RWPE2 (cell line): ENCODE measurements around the gene IL23A.

ENCODE experiments used
- ATAC-seq: fragments of 200-7000 bp; cut with Tn5 transposase; 3 replicates; pipeline ENCODE4 v1.9.1; 2021; ENCODE audit warnings: low read depth
- DNase-seq: peaks from one replicate; pipeline ENCODE4 v3.0.0-alpha.2; 2020; ENCODE audit warnings: low spot score
- H3K27ac ChIP-seq: fragments of 450-650 bp; 2 replicates; pipeline ENCODE4 v1.5.1; 2017; ENCODE audit warnings: mild to moderate bottlenecking; ENCODE audit not compliant: poor library complexity, severe bottlenecking
- H3K27me3 ChIP-seq: fragments of 250-450 bp; sonication (Bioruptor Pico); 2 replicates; pipeline ENCODE4 v1.5.1; 2021; ENCODE audit warnings: mild to moderate bottlenecking, moderate library complexity; ENCODE audit not compliant: insufficient read depth, poor library complexity, severe bottlenecking
- H3K36me3 ChIP-seq: fragments of 250-450 bp; sonication (Bioruptor Pico); 2 replicates; pipeline ENCODE4 v1.5.1; 2020; ENCODE audit warnings: low read depth, mild to moderate bottlenecking, moderate library complexity
- H3K4me1 ChIP-seq: fragments of 250-450 bp; sonication (Bioruptor Pico); 2 replicates; pipeline ENCODE4 v1.5.1; 2021; ENCODE audit warnings: mild to moderate bottlenecking, moderate library complexity; ENCODE audit not compliant: insufficient read depth, poor library complexity, severe bottlenecking
- H3K4me3 ChIP-seq: fragments of 250-450 bp; sonication (Bioruptor Pico); 2 replicates; pipeline ENCODE4 v1.5.1; 2021; ENCODE audit warnings: mild to moderate bottlenecking, moderate library complexity; ENCODE audit not compliant: severe bottlenecking
- H3K9me3 ChIP-seq: fragments of 250-450 bp; sonication (Bioruptor Pico); 2 replicates; pipeline ENCODE4 v1.5.1; 2021; ENCODE audit warnings: mild to moderate bottlenecking, moderate library complexity; ENCODE audit not compliant: severe bottlenecking
- TF ChIP-seq, protein P1 (sequence below): fragments of 450-650 bp; IDR thresholded peaks from one replicate; pipeline ENCODE4 v1.5.1; 2017; ENCODE audit warnings: mild to moderate bottlenecking, moderate library complexity; ENCODE audit not compliant: poor library complexity, severe bottlenecking

IL23A gene

DNA sequence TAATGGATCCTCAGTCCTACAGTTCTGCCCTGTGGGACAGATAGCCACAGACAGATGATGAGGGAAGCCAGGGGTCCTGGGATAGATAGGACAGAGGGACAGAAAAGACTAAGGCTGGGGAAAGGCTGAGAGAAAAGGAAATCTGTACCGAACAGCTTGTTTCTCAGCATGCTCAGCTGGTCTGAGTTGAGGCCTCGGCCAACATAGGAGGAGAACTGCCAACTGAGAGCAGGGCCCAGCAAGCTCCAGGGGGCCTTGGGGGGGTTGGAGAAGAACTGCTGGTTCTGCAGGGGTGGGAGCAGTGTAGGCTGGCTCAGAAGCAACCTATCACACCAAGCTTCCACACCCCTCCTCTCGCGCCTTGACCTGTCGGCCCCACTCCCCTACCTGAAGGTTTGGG lies 10.1 kb downstream of the IL23A start:
- no peak for ATAC-seq
- no peak overlapping the region for H3K27ac ChIP-seq
- H3K4me3 ChIP-seq = no peak overlapping the region
- no peaks in the 10 kb centered on the region for H3K27me3 ChIP-seq
- H3K36me3 ChIP-seq = peaks cover 72% of the 10 kb centered on the region
- H3K9me3 ChIP-seq = no peaks in the 10 kb centered on the region
- no peaks in the 10 kb centered on the region for H3K4me1 ChIP-seq
- DNase-seq = no peak
- TF ChIP-seq, protein P1, sequence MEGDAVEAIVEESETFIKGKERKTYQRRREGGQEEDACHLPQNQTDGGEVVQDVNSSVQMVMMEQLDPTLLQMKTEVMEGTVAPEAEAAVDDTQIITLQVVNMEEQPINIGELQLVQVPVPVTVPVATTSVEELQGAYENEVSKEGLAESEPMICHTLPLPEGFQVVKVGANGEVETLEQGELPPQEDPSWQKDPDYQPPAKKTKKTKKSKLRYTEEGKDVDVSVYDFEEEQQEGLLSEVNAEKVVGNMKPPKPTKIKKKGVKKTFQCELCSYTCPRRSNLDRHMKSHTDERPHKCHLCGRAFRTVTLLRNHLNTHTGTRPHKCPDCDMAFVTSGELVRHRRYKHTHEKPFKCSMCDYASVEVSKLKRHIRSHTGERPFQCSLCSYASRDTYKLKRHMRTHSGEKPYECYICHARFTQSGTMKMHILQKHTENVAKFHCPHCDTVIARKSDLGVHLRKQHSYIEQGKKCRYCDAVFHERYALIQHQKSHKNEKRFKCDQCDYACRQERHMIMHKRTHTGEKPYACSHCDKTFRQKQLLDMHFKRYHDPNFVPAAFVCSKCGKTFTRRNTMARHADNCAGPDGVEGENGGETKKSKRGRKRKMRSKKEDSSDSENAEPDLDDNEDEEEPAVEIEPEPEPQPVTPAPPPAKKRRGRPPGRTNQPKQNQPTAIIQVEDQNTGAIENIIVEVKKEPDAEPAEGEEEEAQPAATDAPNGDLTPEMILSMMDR = no peak

DNA sequence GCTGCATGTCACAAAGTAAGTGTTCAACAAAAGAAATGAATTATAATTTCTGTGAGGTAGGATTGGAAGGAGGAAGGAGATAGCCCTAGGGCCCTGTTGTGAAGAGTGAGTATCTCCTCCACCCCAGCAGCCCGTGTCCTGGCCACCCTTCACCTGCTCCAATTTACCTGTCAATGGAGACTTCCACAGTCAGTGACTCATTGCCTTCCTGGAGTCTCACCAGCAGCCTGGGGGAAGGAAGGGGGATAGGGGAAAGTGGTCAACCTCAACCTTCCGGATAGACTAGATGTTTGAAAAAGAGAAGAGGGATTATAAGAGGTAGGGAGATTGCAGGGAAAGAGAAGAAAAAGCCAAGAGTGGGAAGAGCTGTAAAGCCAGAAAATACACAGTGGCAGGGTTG lies 12.0 kb downstream of the IL23A start:
- Histone ChIP-seq H3K36me3 (peaks cover 78% of the 10 kb centered on the region), H3K9me3 (no peaks in the 10 kb centered on the region), H3K27ac (no peak overlapping the region), H3K4me3 (no peak overlapping the region), H3K27me3 (no peaks in the 10 kb centered on the region), H3K4me1 (no peaks in the 10 kb centered on the region)
- ATAC-seq (no peak), DNase-seq (no peak)
- TF ChIP-seq, protein P1 = no peak

DNA sequence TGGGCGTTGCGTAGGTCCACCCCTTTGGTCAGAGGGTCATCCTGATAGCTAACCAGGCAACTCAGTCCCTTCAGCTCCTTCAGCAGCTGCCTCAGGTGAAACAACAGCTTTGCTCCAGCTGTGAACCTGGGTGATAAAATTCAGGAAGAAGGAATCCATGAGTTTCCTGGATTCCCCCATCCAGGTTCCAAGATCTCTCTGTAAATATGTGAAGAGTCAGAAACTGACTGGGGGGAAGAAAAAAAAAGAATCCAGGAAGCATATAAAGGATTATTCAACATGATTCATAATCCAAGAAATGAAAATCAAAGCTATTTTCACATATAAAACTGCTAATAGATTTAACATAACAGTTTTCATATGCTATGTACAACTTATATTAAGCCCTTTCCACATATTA lies 12.6 kb downstream of the IL23A start:
- DNase-seq = no peak

DNA sequence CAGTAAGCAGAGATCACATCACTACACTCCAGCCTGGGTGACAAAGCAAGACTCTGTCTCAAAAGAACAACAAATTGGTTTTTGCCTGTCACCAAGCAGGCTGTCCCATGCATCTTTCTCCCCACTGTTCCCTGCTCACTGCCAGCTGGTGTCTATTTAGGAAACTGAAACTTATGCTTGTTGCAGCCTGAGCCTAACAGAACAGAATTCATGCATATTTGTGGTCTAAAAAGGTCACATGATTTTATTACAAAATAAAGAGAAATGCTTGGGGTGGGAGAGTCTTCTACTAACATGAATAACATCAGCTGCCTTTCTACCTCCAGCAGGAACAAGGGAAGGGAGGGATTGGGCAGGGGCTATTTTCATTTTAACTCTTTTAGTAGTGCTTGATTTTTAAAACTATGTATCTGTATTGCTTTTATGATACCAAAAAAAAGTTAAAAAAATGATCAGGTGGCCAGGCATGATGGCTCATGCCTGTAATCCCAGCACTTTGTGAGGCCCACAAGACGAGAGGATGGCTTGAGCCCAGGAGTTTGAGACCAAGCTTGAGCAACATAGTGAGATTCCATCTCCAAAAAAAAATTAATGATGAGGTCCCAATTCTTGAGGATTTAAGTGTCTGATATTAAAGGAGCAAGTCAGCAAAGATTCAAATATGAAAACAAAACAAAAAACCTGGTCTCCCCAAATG lies 20.3 kb downstream of the IL23A start:
- ATAC-seq = peak; percentile 26
- no peak for DNase-seq
- Histone ChIP-seq H3K4me1 (peaks cover 6% of the 10 kb centered on the region), H3K9me3 (no peaks in the 10 kb centered on the region), H3K27ac (peak overlapping the region; percentile 51), H3K4me3 (peak overlapping the region; percentile 68), H3K36me3 (peaks cover 24% of the 10 kb centered on the region), H3K27me3 (no peaks in the 10 kb centered on the region)
- TF ChIP-seq, protein P1 = no peak

More for the DNA sequence above, 12.6 kb downstream of the IL23A start:
- Histone ChIP-seq H3K27me3 (no peaks in the 10 kb centered on the region), H3K36me3 (peaks cover 78% of the 10 kb centered on the region), H3K9me3 (no peaks in the 10 kb centered on the region), H3K4me1 (no peaks in the 10 kb centered on the region), H3K4me3 (no peak overlapping the region), H3K27ac (no peak overlapping the region)
- ATAC-seq = no peak
- TF ChIP-seq, protein P1 = no peak
